Sigmoid colon (tissue), 7 donors: Measurements from ENCODE around the gene FCN2. TPM values are rescaled to one million over a fixed set of nuclear protein-coding genes. Genes with fewer than 3 reads are reported as not detected.

Experiments
- DNase-seq: peaks from one replicate; pipeline ENCODE4 v3.0.0-alpha.2; 2019
- H3K27ac ChIP-seq, 4 donors: fragments of 200-600 bp; sonication (generic); one replicate each; pipeline ENCODE4 v1.5.1; 2016 to 2019; ENCODE audit warnings: mild to moderate bottlenecking in 1 of 4
- H3K27me3 ChIP-seq, 3 donors: fragments of 200-600 bp; sonication (generic); one replicate each; pipeline ENCODE4 v1.5.1; 2019; ENCODE audit warnings: mild to moderate bottlenecking in 1 of 3
- H3K36me3 ChIP-seq, 4 donors: fragments of 200-600 bp; sonication (generic); one replicate each; pipeline ENCODE4 v1.5.1; 2016 to 2019
- H3K4me1 ChIP-seq, 4 donors: fragments of 200-600 bp; sonication (generic); one replicate each; pipeline ENCODE4 v1.5.1; 2017 to 2019
- H3K4me3 ChIP-seq, 4 donors: fragments of 200-600 bp; sonication (generic); one replicate each; pipeline ENCODE4 v1.5.1; 2017 to 2019; ENCODE audit warnings: mild to moderate bottlenecking in 2 of 4, moderate library complexity in 1 of 4
- H3K9me3 ChIP-seq, 4 donors: fragments of 200-600 bp in 3 of 4; sonication (generic) in 3 of 4; one replicate each; pipeline versions ENCODE4 v1.5.1 to v1.6.1; 2013 to 2019
- CTCF ChIP-seq, 4 experiments: fragments of 450-650 bp in 3 of 4; fragments of 200-600 bp in 1 of 4; IDR thresholded peaks; one replicate each; pipeline ENCODE4 v1.5.1; 2016 to 2019; ENCODE audit warnings: antibody characterized with exemption in 4 of 4, mild to moderate bottlenecking in 3 of 4, moderate library complexity in 2 of 4
- EP300 ChIP-seq, 4 donors: sonication (generic); formaldehyde crosslinking; IDR thresholded peaks; one replicate each; pipeline ENCODE4 v1.6.1; 2017; ENCODE audit warnings: antibody characterized with exemption in 4 of 4
- POLR2A ChIP-seq, 2 donors: fragments of 450-650 bp; IDR thresholded peaks; one replicate each; pipeline ENCODE4 v1.6.1; 2016; ENCODE audit warnings: antibody characterized with exemption in 2 of 2, mild to moderate bottlenecking in 2 of 2, moderate library complexity in 2 of 2
- POLR2AphosphoS5 ChIP-seq, 4 donors: sonication (generic); formaldehyde crosslinking; IDR thresholded peaks; one replicate each; pipeline ENCODE4 v1.6.1; 2017; ENCODE audit warnings: antibody characterized with exemption in 4 of 4
- WGBS, 2 donors: extraction: QIAGEN DNeasy Blood & Tissue Kit; methylation state at CpG; one replicate each; pipeline ENCODE4 v1.1.7; 2013; 5-methylcytosine and 5-hydroxymethylcytosine counted together
- intact Hi-C: fragments of 100-400 bp; cut with DNase I; formaldehyde crosslinking; loops from one replicate; pipeline ENCODE4 v1.15.1; 2023
- polyA plus RNA-seq, 3 donors: library from polyadenylated mRNA; stranded (reverse); fragments of 200-250 nt; gene quantifications; one replicate each; pipeline ENCODE4 v1.2.3, GENCODE V29; 2013
- small RNA-seq, 3 donors: library from RNA; depleted of rRNA; stranded (forward); fragments of <200 nt; gene quantifications; one replicate each; pipeline ENCODE3, GENCODE V24; 2016
- total RNA-seq, 4 donors: library from RNA; depleted of rRNA; stranded (reverse); fragments of >200 nt; gene quantifications; one replicate each; pipeline ENCODE4 v1.1.0, GENCODE V29; 2016
- donor health status: healthy with polysubstance abuse.
- donor health status: Bipolar disorder and iron deficiency.
- donor health status: healthy.

Gene FCN2
- total and polyA plus RNA-seq, 7 donors, result 0.12 TPM; not detected in 6

GRCh38 chr9:134935701-134936345 lies 55.2 kb downstream of the FCN2 start:
- Histone ChIP-seq H3K4me3 (no peak overlapping the region), H3K27ac (no peak overlapping the region), H3K9me3 (no peaks in the 10 kb centered on the region), H3K4me1 (no peaks in the 10 kb centered on the region), H3K36me3 (no peaks in the 10 kb centered on the region), H3K27me3 (peaks cover 0 to 66% (median 17%) of the 10 kb centered on the region in 3 donors)
- 81 to 82% methylated on average over 27 of the region's 27 CpGs for WGBS, 2 donors
- no peak for DNase-seq
- intact Hi-C loops, result no loop called here
- TF ChIP-seq POLR2A (IDR thresholded peaks at IDR 0.05) (no peak), CTCF (IDR thresholded peaks at IDR 0.05) (no peak)

GRCh38 chr9:134936346-134937163 lies 55.9 kb downstream of the FCN2 start:
- TF ChIP-seq CTCF (IDR thresholded peaks at IDR 0.05) (no peak), POLR2A (IDR thresholded peaks at IDR 0.05) (no peak), EP300 (IDR thresholded peaks at IDR 0.05) (no peak), POLR2AphosphoS5 (IDR thresholded peaks at IDR 0.05) (no peak)
- WGBS, 2 donors, result 70 to 73% methylated on average over 13 of the region's 13 CpGs
- Histone ChIP-seq H3K27me3 (peaks cover 0 to 74% (median 19%) of the 10 kb centered on the region in 3 donors), H3K36me3 (no peaks in the 10 kb centered on the region), H3K4me1 (no peaks in the 10 kb centered on the region), H3K9me3 (no peaks in the 10 kb centered on the region), H3K27ac (no peak overlapping the region), H3K4me3 (no peak overlapping the region)
- DNase-seq, result no peak
- intact Hi-C loops, result no loop called here

Small RNA genes lying within 50 kb of the gene (small RNA-seq; reads per million reads assigned to genes)
- gene AL603650.1 (0 reads per million in 3 donors), gene MIR3689A (0 reads per million in 3 donors), gene MIR3689B (0 reads per million in 3 donors), gene MIR3689C (0 reads per million in 3 donors), gene MIR3689D1 (0 reads per million in 3 donors), gene MIR3689D2 (0 reads per million in 3 donors), gene MIR3689E (0 reads per million in 3 donors), gene MIR3689F (0 reads per million in 3 donors)

Other genes starting within 250 kb of the FCN2 start
- gene COL5A1, start 239.0 kb upstream of the FCN2 start, total RNA-seq, result 100 to 1,000 TPM in 1 of 4 donors, 10 to 100 TPM in 3; 24.2 to 168 (median 59.4) TPM
- gene COL5A1, start 239.0 kb upstream of the FCN2 start, polyA plus RNA-seq, result 10 to 100 TPM in 1 of 3 donors, 1 to 10 TPM in 2; 4.2 to 13.2 (median 4.4) TPM
- 1 to 10 TPM; 1.2 to 6.9 (median 1.9) TPM for gene FCN1, start 37.1 kb downstream of the FCN2 start, total RNA-seq
- 1 to 10 TPM in 2 of 3 donors, under 1 TPM in 1; 0.69 to 2.8 (median 1.2) TPM for gene FCN1, start 37.1 kb downstream of the FCN2 start, polyA plus RNA-seq
- gene OLFM1, start 206.9 kb downstream of the FCN2 start, total RNA-seq, result 10 to 100 TPM; 13.3 to 19.3 (median 17.2) TPM
- gene OLFM1, start 206.9 kb downstream of the FCN2 start, polyA plus RNA-seq, result 10 to 100 TPM in 1 of 3 donors, 1 to 10 TPM in 2; 1.2 to 13.6 (median 4.2) TPM